ENCODE measurements around the gene UROC1.
A peak's percentile ranks its signal among the peaks of the same experiment; 100 is the strongest.

The UROC1 gene

GRCh38 chr3:126494204-126494969, 23.2 kb downstream of the UROC1 start:
- DNase-seq = no peak

- no peak for DNase-seq
Observed at GRCh38 chr3:126493739-126494138, 23.8 kb downstream of the UROC1 start.

DNA sequence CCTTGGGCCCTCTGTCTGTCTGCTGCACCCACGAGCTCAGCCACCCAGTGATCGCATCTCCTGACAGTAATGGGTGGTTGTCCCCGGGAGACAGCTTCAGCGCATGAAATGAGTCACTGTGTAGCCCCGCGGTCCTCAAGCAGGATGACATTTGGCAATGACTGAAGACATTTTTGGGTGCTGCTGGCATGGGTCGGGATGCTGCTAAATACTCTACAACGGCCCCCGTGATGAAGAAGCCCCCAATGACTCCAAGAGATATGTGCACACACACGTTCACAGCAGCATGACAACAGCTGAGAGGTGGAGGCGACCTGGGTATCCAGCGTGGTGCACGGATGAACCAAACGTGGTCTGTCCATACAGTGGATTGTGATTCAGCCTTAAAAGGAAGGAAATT, 24.5 kb downstream of the UROC1 start:
- no peak for DNase-seq

DNA sequence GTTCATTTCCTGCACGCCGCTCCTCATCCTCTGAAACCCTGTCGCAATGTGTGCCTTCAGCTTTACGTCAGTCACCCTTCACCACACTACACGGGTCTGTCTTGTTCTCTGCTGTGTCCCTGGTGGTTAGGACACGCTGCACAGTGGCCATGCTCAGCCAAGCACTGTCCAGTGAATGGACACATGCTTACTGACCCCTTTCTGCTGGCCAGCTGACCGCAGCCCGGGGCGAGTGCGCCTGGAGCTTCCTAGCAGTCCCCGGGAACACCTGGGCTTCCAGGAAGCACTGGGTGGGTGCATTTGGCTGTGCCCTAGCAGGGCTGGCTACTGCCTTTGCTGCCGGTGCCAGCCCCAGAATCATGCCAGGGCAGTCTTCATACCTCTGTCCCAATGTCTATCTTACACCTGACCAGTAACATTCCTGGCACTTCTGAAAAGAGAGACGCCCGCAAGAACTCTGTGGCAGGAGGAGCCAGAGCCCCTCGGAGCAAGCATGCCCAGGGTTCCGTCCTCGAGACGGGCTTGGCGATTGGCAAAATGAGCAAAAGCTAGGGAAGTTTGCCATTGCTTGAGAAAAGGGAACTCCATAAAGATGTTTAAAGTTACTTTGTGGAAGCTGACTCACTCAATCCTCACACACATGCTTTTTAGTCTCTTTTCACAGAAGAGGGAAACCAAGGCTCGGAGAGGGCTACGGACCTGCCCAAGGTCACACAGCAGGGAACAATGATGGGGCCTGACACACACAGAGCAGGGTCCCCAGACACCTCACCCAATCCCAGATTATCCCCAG, 26.2 kb downstream of the UROC1 start:
- DNase-seq = no peak

GRCh38 chr3:126490619-126491018, 27.0 kb downstream of the UROC1 start:
- DNase-seq = no peak

- DNase-seq = no peak
Observed at GRCh38 chr3:126488886-126489569, 28.5 kb downstream of the UROC1 start.

DNA sequence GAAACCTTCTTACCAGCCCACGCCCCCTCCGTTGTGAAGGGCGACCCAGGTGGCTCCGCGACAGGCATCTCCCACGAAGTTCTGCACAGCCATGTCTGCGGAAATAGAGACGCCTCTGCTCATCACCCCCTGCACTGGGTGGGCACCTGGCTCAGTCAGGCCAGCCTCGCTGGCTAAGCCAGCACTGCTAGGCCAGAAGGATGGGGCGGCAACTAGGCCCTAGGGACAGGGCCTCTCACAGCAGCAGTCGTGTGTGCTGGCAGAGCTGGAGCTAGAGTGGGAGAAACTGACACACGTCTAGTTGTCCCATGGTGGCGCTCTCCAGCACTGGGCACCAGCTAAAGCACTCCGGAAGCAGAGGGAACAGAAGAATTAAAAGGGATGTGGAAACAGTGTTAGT, 29.4 kb downstream of the UROC1 start:
- no peak for DNase-seq

GRCh38 chr3:126487151-126487771, 30.3 kb downstream of the UROC1 start:
- DNase-seq = peak; percentile 78

- DNase-seq = no peak
Observed at GRCh38 chr3:126486360-126486847, 31.2 kb downstream of the UROC1 start.

DNA sequence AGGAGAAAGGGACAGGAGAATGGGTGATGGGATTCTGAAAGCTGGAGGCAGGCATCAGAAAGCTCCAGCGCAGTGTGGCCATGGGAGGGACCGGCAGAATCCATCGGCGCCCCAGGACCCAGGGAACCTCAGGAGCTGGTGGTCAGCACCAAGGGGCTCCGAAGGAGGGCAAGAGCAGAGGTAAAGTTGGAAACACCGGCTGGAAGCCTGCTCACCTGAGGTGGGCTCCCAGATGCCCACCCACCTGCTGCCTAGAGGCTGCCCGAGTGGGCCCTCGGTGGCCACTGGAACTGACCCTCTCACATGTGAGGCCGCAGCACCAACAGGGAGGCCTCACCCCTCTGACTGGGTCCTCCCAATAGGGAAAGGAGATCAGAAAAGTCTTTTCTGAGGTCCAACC, 31.6 kb downstream of the UROC1 start:
- no peak for DNase-seq

DNA sequence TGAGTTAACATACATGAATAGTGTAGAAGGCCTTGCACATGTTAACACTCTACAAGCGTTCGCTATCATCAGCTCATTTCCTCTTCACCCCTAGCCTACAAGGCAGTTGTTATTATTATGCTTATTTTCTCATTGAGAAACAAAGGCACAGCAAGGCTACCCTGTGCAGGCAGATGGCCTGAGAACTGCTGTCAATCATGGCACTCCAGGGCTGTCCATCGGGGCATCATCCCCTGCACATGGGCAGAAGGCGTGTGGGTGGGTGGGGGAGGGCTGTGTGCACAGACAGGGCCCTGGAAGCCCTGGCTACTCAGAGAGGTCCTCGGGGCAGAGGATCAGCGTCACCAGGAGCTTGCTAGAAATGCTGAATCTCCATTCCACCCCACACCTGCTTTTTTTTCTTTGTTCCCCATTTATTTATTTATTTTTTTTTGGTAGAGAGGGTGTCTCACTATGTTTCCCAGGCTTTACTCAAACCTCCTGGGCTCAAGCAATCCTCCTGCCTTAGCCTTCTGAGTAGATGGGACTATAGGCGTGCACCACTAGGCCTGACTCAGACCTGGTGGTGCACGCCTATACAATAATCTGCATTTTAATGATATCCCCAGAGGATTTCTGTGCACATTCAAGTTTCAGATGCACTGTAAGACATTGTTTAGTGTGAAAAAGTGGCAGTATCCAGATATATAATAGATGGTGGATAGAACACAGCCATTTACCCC, 32.2 kb downstream of the UROC1 start:
- no peak for DNase-seq

- no peak for DNase-seq
Observed at GRCh38 chr3:126484662-126485061, 32.9 kb downstream of the UROC1 start.

DNA sequence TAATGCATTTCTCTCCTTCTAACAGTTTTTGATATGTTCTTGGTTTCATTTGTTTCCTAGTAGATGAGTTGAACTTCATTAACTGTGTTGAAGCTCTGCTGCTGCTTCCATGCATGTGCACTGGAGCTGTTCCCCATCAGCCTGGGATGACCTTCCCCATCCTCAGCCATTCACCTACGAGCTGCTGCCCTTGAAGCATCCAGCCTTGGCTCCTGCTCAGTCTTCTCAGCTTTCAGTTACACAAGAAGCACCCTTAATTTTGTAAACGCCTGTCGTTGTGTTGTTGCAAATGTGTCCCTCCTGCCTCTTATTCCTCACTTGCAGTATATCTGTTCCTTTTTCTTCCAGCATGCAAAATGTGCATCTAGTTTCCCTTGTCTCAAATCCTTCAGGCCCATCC, 33.4 kb downstream of the UROC1 start:
- DNase-seq = no peak

DNA sequence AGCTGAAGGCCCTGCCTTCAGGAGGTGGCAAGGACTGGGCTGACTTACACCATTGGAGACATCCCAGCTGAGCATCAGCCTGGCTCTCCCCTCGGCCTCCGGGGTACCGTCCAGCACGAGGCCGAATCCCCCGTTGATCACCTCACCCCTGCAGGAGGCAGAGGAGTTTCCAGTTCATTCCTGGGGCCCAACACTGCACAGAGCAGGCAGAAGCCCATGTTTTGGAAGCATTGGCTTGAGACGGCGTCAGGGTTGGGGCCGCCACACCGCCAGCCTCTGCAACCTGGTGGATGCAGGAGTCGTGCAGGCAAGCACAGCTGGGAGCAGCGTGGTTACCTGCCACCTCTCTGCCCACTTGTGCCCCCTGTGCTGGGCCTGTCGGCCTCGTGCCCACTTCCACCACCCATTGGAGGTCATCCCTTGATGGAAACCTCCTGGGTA, 34.2 kb downstream of the UROC1 start:
- DNase-seq = no peak

- DNase-seq = no peak
Observed at GRCh38 chr3:126482503-126483255, 34.9 kb downstream of the UROC1 start.

DNA sequence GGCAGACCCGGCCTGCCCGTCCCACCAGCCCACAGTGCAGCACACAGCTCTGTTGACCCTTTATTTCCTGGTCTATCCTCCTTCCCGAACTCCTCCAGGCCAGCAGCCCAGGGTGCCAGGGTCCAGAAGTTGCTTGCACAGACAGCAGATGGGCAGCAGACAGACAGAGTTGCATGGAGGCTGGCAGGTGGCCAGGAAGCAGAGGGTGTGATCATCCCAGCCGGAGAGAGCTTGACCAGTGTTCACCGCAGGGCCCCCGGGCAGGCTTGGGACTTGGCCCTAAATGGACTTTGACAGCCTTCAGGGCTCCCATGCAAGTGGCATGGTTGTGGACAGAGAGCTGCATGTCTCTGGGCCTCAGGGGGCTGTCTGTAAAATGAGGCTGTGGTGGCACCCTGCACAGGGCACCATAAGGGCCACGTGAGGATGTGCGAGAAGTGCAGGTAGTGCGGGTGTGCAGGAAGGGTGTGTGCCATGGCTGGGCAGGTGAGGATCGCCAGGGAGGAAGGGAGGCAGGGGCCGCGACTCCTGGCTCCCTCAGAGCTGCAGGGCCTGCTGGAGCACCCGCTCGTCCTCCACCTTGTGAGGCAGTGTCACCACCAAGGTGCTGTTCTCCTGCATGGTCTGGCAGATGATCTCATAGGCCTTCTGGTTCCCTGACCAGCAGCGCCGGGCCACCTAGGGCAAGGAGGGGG, 35.6 kb downstream of the UROC1 start:
- DNase-seq = no peak

GRCh38 chr3:126480861-126481260, 36.7 kb downstream of the UROC1 start:
- DNase-seq = no peak

DNA sequence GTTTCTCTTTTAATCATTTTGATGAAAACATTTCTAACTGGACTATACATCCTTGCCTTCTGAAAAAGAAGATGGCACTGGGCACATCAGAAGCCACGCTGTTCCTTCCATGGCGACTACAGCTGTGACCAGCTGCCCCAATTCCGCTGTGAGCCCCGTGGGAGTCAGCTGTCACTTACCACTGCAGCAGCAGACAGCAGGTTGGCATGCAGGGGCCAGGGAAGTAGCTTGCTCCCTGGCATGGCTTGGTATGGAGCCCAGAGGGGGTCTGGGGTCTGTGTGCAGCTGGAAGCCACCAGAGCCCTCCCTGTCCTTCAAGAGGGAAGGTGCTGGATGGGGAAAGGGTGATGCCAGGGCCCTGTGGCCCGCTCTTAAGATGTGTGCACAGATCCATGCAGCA, 37.4 kb downstream of the UROC1 start:
- no peak for DNase-seq

- DNase-seq = no peak
Observed at GRCh38 chr3:126479642-126480041, 37.9 kb downstream of the UROC1 start.

DNA sequence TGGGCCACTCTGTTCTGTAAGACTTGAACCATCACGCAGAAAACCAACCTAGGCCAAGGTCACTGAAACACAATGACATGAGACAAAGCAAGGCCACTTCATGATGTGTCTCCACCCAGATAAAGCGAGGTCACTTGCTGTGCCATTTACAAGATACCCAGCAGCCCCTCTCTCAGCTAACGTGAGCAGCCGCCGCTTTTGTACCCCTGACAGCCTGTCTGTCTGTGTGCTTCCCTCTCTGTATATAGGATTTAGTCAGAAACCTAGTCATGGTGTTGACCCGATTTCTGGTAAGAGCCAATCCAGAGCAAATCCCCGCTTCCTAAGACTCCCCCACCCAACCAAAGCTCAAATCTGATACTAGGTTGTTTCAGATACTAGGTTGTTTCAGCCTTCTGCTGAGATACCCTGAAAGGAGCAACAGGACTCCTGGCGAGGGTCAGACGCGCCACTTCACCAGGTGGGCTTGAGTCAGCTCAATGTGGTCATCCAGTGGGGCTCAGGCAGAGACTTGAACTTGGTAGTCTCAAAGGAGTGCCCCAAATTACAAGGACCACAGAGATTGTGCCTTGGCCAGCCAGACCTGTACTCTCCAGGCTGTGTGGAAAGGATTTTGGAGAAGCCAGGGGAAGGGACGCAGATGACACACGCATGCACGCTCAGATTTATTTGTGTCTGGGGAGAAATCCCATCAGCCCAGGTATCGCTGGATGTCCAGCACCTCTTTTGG, 38.8 kb downstream of the UROC1 start:
- DNase-seq = no peak

Data from islet precursor cell (in vitro differentiated cells).